Pericardium fibroblast (primary cell): ENCODE measurements around the gene EFNA4. TPM values are rescaled to one million over a fixed set of nuclear protein-coding genes. Genes with fewer than 3 reads are reported as not detected.

Experiments used
- total RNA-seq: library from RNA; depleted of rRNA; stranded (reverse); fragments of >200 nt; gene quantifications from 2 replicates; pipeline ENCODE4 v1.2.3, GENCODE V29; 2015

Gene EFNA4, protein sequence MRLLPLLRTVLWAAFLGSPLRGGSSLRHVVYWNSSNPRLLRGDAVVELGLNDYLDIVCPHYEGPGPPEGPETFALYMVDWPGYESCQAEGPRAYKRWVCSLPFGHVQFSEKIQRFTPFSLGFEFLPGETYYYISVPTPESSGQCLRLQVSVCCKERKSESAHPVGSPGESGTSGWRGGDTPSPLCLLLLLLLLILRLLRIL
- 7.9 and 9.1 TPM in 2 replicates for total RNA-seq

DNA sequence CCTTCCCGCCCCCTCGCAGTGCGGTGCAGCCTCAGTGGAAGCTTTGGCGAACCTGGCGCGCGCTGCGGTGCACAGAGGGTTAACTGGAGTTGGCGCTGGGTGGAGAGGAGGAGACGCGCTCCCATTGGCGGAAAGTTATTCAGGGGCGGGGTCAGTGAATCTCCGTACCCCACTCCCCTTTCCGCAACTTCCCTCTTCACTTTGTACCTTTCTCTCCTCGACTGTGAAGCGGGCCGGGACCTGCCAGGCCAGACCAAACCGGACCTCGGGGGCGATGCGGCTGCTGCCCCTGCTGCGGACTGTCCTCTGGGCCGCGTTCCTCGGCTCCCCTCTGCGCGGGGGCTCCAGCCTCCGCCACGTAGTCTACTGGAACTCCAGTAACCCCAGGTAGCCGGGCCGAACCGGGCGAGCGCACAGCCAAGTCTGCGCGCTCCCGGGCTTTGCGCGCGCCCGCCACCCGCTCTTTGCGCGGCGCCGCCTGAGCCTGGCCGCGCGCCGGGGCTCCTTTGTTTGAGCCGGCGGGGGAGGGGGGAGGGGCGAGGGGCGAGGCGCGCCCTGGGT lies at the start of gene EFNA4:
Gene EFNA4 (plus strand): TSS at position 191 of the 561 bp plus-strand sequence. CDS start 84 bp downstream, at position 275.

DNA sequence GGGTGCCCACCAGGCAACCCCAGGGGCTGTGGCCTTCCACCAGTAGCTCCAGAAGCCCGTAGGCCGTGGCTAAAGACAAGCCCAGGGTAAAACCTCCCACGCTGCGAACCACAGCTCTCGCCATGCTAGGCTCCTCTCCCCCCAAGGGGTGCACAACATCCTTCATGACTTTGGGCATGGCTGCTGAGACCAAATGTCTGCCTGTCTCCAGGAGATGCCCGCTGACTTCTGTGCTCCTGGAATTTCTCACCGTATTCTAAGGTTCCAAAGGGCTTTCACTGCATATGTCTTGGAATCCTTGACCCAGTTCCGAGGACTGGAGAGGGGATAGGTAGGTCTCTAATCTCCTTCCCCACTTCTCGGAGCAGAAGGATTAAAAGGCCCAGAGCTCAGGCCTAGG lies 30.0 kb upstream of the EFNA4 start, which contains the start of the genes DCST1 and DCST2:
Gene DCST1 (plus strand): TSS at position 301 of the 400 bp plus-strand sequence. CDS start 213 bp downstream, outside the sequence.
Gene DCST2 (minus strand): TSS at position 258 of the 400 bp plus-strand sequence. CDS start 80 bp downstream, at position 178.

DNA sequence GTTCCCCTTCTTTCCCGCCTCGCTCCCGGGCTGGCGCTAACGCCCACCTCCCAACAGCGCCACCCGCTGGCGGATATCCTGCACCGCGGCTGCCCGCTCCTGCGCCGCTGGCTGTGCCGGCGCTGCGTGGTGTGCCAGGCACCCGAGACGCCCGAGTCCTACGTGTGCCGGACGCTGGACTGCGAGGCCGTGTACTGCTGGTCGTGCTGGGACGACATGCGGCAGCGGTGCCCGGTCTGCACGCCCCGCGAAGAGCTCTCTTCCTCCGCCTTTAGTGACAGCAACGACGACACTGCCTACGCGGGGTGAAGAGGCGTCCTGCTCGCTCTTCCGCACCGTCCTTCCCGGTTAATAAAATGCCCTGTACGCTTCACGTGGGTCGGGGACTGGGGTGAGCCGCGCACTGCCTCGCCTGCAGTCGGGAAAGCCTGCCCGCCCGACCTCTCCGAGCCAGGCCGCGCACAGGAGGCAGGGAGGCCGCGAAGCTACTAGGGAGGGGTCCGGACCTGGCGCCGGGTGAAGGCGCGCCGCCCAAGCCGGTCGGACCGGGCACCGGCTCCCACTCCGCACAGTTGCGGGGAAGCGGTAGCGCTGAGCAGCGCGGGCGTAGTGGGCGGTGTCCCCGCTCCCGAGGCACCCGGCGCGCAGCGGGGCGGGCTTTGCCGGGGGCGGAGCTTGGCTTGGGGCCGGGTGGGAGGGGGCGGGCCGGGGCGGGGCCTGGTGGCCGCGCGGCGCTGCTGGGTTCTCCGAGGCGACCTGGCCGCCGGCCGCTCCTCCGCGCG lies 12.8 kb upstream of the EFNA4 start, which contains the start of gene ADAM15:
Gene ADAM15 (plus strand): TSS at position 757 of the 782 bp plus-strand sequence. CDS start 71 bp downstream, outside the sequence.

DNA sequence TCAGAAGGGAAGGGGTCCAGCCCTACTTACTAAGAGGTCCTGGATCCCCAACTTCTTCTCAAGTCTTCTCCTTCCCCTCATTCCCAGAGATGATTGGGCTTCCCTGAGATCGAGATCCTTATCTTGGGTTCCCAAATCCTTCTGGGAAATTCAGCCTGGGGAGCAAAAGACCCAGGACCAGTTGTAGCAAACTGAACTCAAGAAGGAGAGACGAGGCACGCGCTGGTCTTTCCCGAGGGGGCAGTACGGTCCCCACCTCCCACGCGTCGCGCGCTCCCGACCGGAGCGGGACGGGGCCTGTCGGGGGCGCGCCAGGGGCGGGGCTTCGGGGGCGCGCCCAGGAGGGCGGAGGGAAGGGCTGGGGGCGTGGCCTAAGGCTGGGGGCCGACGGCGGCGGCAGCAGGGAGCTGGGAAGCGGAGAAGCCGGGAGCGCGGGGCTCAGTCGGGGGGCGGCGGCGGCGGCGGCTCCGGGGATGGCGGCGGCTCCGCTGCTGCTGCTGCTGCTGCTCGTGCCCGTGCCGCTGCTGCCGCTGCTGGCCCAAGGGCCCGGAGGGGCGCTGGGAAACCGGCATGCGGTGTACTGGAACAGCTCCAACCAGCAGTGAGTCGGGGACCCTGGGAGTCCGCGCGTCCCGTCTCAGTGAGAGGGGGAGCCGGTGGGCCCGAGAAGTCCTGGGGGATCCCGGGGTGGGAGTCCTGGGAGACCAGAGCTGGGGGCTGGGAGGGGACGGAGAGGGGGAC lies 15.1 kb downstream of the EFNA4 start, which contains the start of gene EFNA3:
Gene EFNA3 (plus strand): TSS at position 369 of the 741 bp plus-strand sequence. CDS start 105 bp downstream, at position 474.

Other genes starting within 250 kb of the EFNA4 start
- gene KCNN3, start 193.5 kb upstream of the EFNA4 start, total RNA-seq, result 0.09 and 0.12 TPM in 2 replicates
- gene PMVK, start 127.0 kb upstream of the EFNA4 start, total RNA-seq, result 6.3 and 12.3 TPM in 2 replicates
- 55.8 and 72.9 TPM in 2 replicates for gene PBXIP1, start 107.6 kb upstream of the EFNA4 start, total RNA-seq
- 11.3 and 18.2 TPM in 2 replicates for gene PYGO2, start 102.0 kb upstream of the EFNA4 start, total RNA-seq
- gene SHC1, start 93.0 kb upstream of the EFNA4 start, total RNA-seq, result 188 and 214 TPM in 2 replicates
- gene CKS1B, start 89.1 kb upstream of the EFNA4 start, total RNA-seq, result 22.6 and 36.2 TPM in 2 replicates
- 18.4 and 18.5 TPM in 2 replicates for gene FLAD1, start 80.4 kb upstream of the EFNA4 start, total RNA-seq
- gene LENEP, start 70.2 kb upstream of the EFNA4 start, total RNA-seq, result not detected in 2 replicates
- gene ZBTB7B, start 60.9 kb upstream of the EFNA4 start, total RNA-seq, result 12.3 and 21.6 TPM in 2 replicates
- gene DCST2, start 30.0 kb upstream of the EFNA4 start, total RNA-seq, result not detected in 2 replicates
- gene DCST1, start 29.9 kb upstream of the EFNA4 start, total RNA-seq, result not detected in 2 replicates
- gene ADAM15, start 12.4 kb upstream of the EFNA4 start, total RNA-seq, result 94.3 and 109 TPM in 2 replicates
- 2.3 and 4.9 TPM in 2 replicates for gene EFNA3, start 15.1 kb downstream of the EFNA4 start, total RNA-seq
- gene EFNA1, start 64.1 kb downstream of the EFNA4 start, total RNA-seq, result 3.6 and 10.2 TPM in 2 replicates
- 34.8 and 37.5 TPM in 2 replicates for gene SLC50A1, start 72.1 kb downstream of the EFNA4 start, total RNA-seq
- 35.0 and 39.2 TPM in 2 replicates for gene DPM3, start 76.8 kb downstream of the EFNA4 start, total RNA-seq
- gene KRTCAP2, start 109.6 kb downstream of the EFNA4 start, total RNA-seq, result 149 and 159 TPM in 2 replicates
- 1.1 and 1.3 TPM in 2 replicates for gene TRIM46, start 110.1 kb downstream of the EFNA4 start, total RNA-seq
- gene THBS3, start 144.2 kb downstream of the EFNA4 start, total RNA-seq, result 23.6 and 32.7 TPM in 2 replicates
- 48.7 and 61.6 TPM in 2 replicates for gene MTX1, start 145.0 kb downstream of the EFNA4 start, total RNA-seq
- gene ENTREP3, start 191.7 kb downstream of the EFNA4 start, total RNA-seq, result 19.4 and 25.4 TPM in 2 replicates
- 61.1 and 77.8 TPM in 2 replicates for gene SCAMP3, start 198.6 kb downstream of the EFNA4 start, total RNA-seq
- gene CLK2, start 209.8 kb downstream of the EFNA4 start, total RNA-seq, result 20.5 and 21.6 TPM in 2 replicates
- gene HCN3, start 213.7 kb downstream of the EFNA4 start, total RNA-seq, result 1.2 and 2.3 TPM in 2 replicates
- not detected in 2 replicates for gene PKLR, start 237.7 kb downstream of the EFNA4 start, total RNA-seq
- gene FDPS, start 245.1 kb downstream of the EFNA4 start, total RNA-seq, result 218 and 306 TPM in 2 replicates